Caco-2 (cell line): ENCODE measurements around the gene EDDM3A. TPM values are rescaled to one million over a fixed set of nuclear protein-coding genes. Genes with fewer than 3 reads are reported as not detected.

ENCODE experiments used
- BruUV-seq: library from RNA; stranded (reverse); fragments of 400-500 nt; replicated peaks from 2 replicates; lab custom pipeline; 2021; lab: Mats Ljungman, UMichigan
- CTCF ChIA-PET: fragments of 300-600 bp; sonication (Branson Sonifier 250); formaldehyde crosslinking; loops from one replicate; lab custom pipeline; 2022; ENCODE audit warnings: antibody characterized with exemption; lab: Charles Lee
- POLR2A ChIA-PET: fragments of 300-600 bp; sonication (Branson Sonifier 250); formaldehyde crosslinking; loops from one replicate; lab custom pipeline; 2022; ENCODE audit warnings: antibody characterized with exemption; lab: Charles Lee
- DNase-seq, 2 experiments: peaks; one replicate each; pipeline versions ENCODE4 v3.0.0 to v3.0.0-alpha.2; 2020 to 2022
- H3K27me3 ChIP-seq: replicated peaks from 2 replicates; pipeline ENCODE4 v1.6.0; 2011; ENCODE audit warnings: low read length; ENCODE audit not compliant: control insufficient read depth, insufficient read depth
- H3K36me3 ChIP-seq: 2 replicates; pipeline ENCODE4 v1.5.1; 2011; ENCODE audit warnings: low read length; ENCODE audit not compliant: control insufficient read depth, insufficient read depth
- H3K4me1 ChIP-seq: fragments of 250-450 bp; sonication (Bioruptor Pico); 2 replicates; pipeline ENCODE4 v1.5.1; 2020; ENCODE audit warnings: mild to moderate bottlenecking
- H3K4me3 ChIP-seq: 2 replicates; pipeline ENCODE4 v1.5.1; 2011; ENCODE audit warnings: low read depth, mild to moderate bottlenecking, control low read depth, low read length
- H3K9me3 ChIP-seq: fragments of 250-450 bp; sonication (Bioruptor Pico); 2 replicates; pipeline ENCODE4 v1.5.1; 2020; ENCODE audit warnings: mild to moderate bottlenecking, moderate library complexity
- H3K27ac Mint-ChIP-seq: one replicate; pipeline ENCODE4 v1.8.0; 2022; ENCODE audit warnings: mixed read lengths; ENCODE audit not compliant: unreplicated experiment
- H3K27me3 Mint-ChIP-seq: one replicate; pipeline ENCODE4 v1.8.0; 2022; ENCODE audit warnings: mixed read lengths; ENCODE audit not compliant: insufficient read depth, unreplicated experiment
- H3K36me3 Mint-ChIP-seq: one replicate; pipeline ENCODE4 v1.8.0; 2022; ENCODE audit warnings: mild to moderate bottlenecking, mixed read lengths; ENCODE audit not compliant: insufficient read depth, unreplicated experiment
- H3K4me1 Mint-ChIP-seq: one replicate; pipeline ENCODE4 v1.8.0; 2022; ENCODE audit warnings: low read depth, mixed read lengths; ENCODE audit not compliant: unreplicated experiment
- H3K4me3 Mint-ChIP-seq: one replicate; pipeline ENCODE4 v1.8.0; 2022; ENCODE audit warnings: mild to moderate bottlenecking, moderate library complexity, mixed read lengths; ENCODE audit not compliant: unreplicated experiment
- H3K9me3 Mint-ChIP-seq: one replicate; pipeline ENCODE4 v1.8.0; 2022; ENCODE audit warnings: mixed read lengths; ENCODE audit not compliant: unreplicated experiment
- CTCF ChIP-seq, 2 experiments: fragments of 200-600 bp in 1 of 2; IDR thresholded peaks; 1 replicate in 1 of 2; 2 replicates in 1 of 2; pipeline versions ENCODE4 v1.5.1 to v1.8.0; 2011 to 2022; ENCODE audit warnings: antibody characterized with exemption in 1 of 2, control low read depth in 1 of 2, inconsistent platforms in 1 of 2, low read depth in 1 of 2, low read length in 1 of 2, mild to moderate bottlenecking in 1 of 2, moderate library complexity in 1 of 2; ENCODE audit not compliant: insufficient read depth in 1 of 2, severe bottlenecking in 1 of 2, unreplicated experiment in 1 of 2
- intact Hi-C: fragments of 100-400 bp; cut with micrococcal nuclease; formaldehyde crosslinking; loops from one replicate; pipeline ENCODE4 v1.10.0; 2022; ENCODE audit not compliant: unreplicated experiment
- total RNA-seq: library from RNA; stranded (reverse); gene quantifications from 2 replicates; pipeline ENCODE4 v1.2.3, GENCODE V29; 2022

EDDM3A gene
- total RNA-seq, 1 experiment from 2014 or later = not detected

GRCh38 chr14:20794644-20795369 lies 49.1 kb downstream of the EDDM3A start:
- H3K27ac Mint-ChIP-seq = no peak overlapping the region
- BruUV-seq = no TSS peak
- intact Hi-C loops = no loop called here
- POLR2A ChIA-PET = no interaction called here
- CTCF ChIA-PET = interaction anchor here (0.6 kb wide), 1 partner anchor 42 kb away, joined by 3 read pairs; no protein-coding TSS in a partner anchor
- H3K9me3 ChIP-seq = no peaks in the 10 kb centered on the region
- H3K4me1 Mint-ChIP-seq = peaks cover 21% of the 10 kb centered on the region
- TF ChIP-seq CTCF (IDR thresholded peaks at IDR 0.05; ENCODE audit: insufficient read depth in 1 of 2, low read depth in 1 of 2, low read length in 1 of 2, severe bottlenecking in 1 of 2, unreplicated experiment in 1 of 2) = no peak
- no peaks in the 10 kb centered on the region for H3K36me3 Mint-ChIP-seq
- no peaks in the 10 kb centered on the region for H3K9me3 Mint-ChIP-seq
- H3K4me3 ChIP-seq = no peak overlapping the region
- H3K4me1 ChIP-seq = peaks cover 16% of the 10 kb centered on the region
- no peaks in the 10 kb centered on the region for H3K27me3 Mint-ChIP-seq
- no peak for DNase-seq
- H3K27me3 ChIP-seq = no peaks in the 10 kb centered on the region
- no peak overlapping the region for H3K4me3 Mint-ChIP-seq
- H3K36me3 ChIP-seq = no peaks in the 10 kb centered on the region

- Histone ChIP-seq H3K4me1 (peaks cover 34% of the 10 kb centered on the region), H3K4me3 (no peak overlapping the region), H3K27me3 (no peaks in the 10 kb centered on the region), H3K9me3 (no peaks in the 10 kb centered on the region), H3K36me3 (no peaks in the 10 kb centered on the region)
- intact Hi-C loops = no loop called here
- ChIA-PET POLR2A (no interaction called here), CTCF (interaction anchor here (0.7 kb wide), 1 partner anchor 103 kb away, joined by 3 read pairs; no protein-coding TSS in a partner anchor)
- Mint-ChIP-seq H3K27me3 (no peaks in the 10 kb centered on the region), H3K4me3 (no peak overlapping the region), H3K36me3 (no peaks in the 10 kb centered on the region), H3K4me1 (peaks cover 33% of the 10 kb centered on the region), H3K27ac (no peak overlapping the region), H3K9me3 (no peaks in the 10 kb centered on the region)
- BruUV-seq = no TSS peak
- no peak for DNase-seq
- no peak for TF ChIP-seq CTCF (IDR thresholded peaks at IDR 0.05; ENCODE audit: insufficient read depth in 1 of 2, low read depth in 1 of 2, low read length in 1 of 2, severe bottlenecking in 1 of 2, unreplicated experiment in 1 of 2)
Measured at GRCh38 chr14:20797164-20797563, 51.5 kb downstream of the EDDM3A start.

Other genes with a start within 250 kb of the EDDM3A start
- 0.28 TPM in 1 of 2 replicates, not detected in the other for gene RNASE10, start 240.3 kb upstream of the EDDM3A start, total RNA-seq
- not detected in 2 replicates for gene RNASE9, start 184.8 kb upstream of the EDDM3A start, total RNA-seq
- gene RNASE11, start 157.9 kb upstream of the EDDM3A start, total RNA-seq = not detected in 2 replicates
- gene RNASE12, start 154.5 kb upstream of the EDDM3A start, total RNA-seq = not detected in 2 replicates
- not detected in 2 replicates for gene OR6S1, start 104.2 kb upstream of the EDDM3A start, total RNA-seq
- 8.8 and 9.2 TPM in 2 replicates for gene RNASE4, start 61.3 kb upstream of the EDDM3A start, total RNA-seq
- 23.6 and 24.7 TPM in 2 replicates for gene ANG, start 57.1 kb upstream of the EDDM3A start, total RNA-seq
- gene EDDM3B, start 22.5 kb downstream of the EDDM3A start, total RNA-seq = not detected in 2 replicates
- gene RNASE6, start 35.4 kb downstream of the EDDM3A start, total RNA-seq = not detected in 2 replicates
- gene RNASE1, start 57.0 kb downstream of the EDDM3A start, total RNA-seq = 1.2 and 1.5 TPM in 2 replicates
- not detected in 2 replicates for gene RNASE3, start 145.5 kb downstream of the EDDM3A start, total RNA-seq
- gene RNASE2, start 209.6 kb downstream of the EDDM3A start, total RNA-seq = not detected in 2 replicates
- 78.8 and 80.5 TPM in 2 replicates for gene METTL17, start 244.1 kb downstream of the EDDM3A start, total RNA-seq